ENCODE results near the gene PMS2.
"Not testable (repeated sequence)": the region's sequence is repeated elsewhere in the genome, so short reads cannot be mapped to it uniquely, and the experiment has no call there.

DNA sequence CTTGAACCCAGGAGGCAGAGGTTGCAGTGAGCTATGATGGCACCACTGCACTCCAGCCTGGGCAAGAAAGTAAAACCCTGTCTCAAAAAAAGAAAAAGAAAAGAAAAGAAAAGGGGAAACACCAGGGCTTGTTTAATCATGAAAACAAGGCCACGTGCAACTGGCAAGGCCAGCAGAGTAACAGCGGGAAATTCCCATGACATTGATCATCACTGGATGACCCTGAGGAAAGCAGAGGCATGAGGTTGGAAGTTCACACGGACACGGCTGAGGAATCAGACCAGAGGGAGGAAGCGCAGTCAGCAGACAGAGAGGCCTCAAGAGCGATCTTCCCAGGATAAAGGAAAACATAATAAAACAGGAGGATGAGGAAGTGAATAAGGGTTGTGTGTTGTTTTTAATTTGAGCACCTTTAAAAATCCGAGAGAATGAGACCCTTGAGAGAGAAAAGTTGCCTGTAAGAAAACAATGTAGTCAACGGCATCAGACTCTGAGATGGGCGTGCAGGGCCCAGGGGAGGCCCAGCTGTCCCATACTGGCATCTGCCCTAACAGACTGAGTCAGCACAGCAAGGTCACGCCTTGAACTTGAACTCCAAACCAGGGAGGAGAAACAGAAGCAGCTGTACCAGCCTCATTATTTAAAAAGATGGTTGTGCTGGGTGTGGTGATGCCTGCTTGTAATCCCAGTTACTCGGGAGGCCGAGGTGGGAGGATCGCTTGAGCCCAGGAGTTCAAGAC lies 76.8 kb downstream of the PMS2 start:
- TF ChIP-seq, protein P1, sequence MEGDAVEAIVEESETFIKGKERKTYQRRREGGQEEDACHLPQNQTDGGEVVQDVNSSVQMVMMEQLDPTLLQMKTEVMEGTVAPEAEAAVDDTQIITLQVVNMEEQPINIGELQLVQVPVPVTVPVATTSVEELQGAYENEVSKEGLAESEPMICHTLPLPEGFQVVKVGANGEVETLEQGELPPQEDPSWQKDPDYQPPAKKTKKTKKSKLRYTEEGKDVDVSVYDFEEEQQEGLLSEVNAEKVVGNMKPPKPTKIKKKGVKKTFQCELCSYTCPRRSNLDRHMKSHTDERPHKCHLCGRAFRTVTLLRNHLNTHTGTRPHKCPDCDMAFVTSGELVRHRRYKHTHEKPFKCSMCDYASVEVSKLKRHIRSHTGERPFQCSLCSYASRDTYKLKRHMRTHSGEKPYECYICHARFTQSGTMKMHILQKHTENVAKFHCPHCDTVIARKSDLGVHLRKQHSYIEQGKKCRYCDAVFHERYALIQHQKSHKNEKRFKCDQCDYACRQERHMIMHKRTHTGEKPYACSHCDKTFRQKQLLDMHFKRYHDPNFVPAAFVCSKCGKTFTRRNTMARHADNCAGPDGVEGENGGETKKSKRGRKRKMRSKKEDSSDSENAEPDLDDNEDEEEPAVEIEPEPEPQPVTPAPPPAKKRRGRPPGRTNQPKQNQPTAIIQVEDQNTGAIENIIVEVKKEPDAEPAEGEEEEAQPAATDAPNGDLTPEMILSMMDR (IDR thresholded peaks at IDR 0.05) = not testable (repeated sequence)
- TF ChIP-seq POLR2A, EP300 (IDR thresholded peaks at IDR 0.05): not testable (repeated sequence)

Measured in upper lobe of left lung (tissue), 4 donors.